Prostate gland (tissue), 2 donors: ENCODE results near the gene PASK. TPM values are rescaled to one million over a fixed set of nuclear protein-coding genes. Genes with fewer than 3 reads are reported as not detected.

Source experiments
- DNase-seq: peaks from one replicate; pipeline ENCODE4 v3.0.0-alpha.2; 2019; ENCODE audit warnings: low spot score
- H3K27ac ChIP-seq, 2 donors: fragments of 200-600 bp; sonication (generic); 2 replicates each; pipeline ENCODE4 v1.5.1; 2017 to 2019
- H3K27me3 ChIP-seq: fragments of 200-600 bp; sonication (generic); replicated peaks from 2 replicates; pipeline ENCODE4 v1.5.1; 2019; ENCODE audit not compliant: insufficient read depth
- H3K36me3 ChIP-seq, 2 donors: fragments of 200-600 bp; sonication (generic); 1 replicate in 1 of 2; 2 replicates in 1 of 2; pipeline versions ENCODE4 v1.5.1 to v1.8.1; 2017 to 2019
- H3K4me1 ChIP-seq: fragments of 200-600 bp; sonication (generic); replicated peaks from 2 replicates; pipeline ENCODE4 v1.5.1; 2019
- H3K4me3 ChIP-seq, 2 donors: fragments of 200-600 bp; sonication (generic); 2 replicates each; pipeline ENCODE4 v1.5.1; 2017 to 2019
- H3K9me3 ChIP-seq: fragments of 200-600 bp; sonication (generic); 2 replicates; pipeline ENCODE4 v1.5.1; 2017
- POLR2A ChIP-seq: fragments of 450-650 bp; IDR thresholded peaks from one replicate; pipeline ENCODE4 v1.6.1; 2016; ENCODE audit warnings: antibody characterized with exemption, mild to moderate bottlenecking
- POLR2AphosphoS5 ChIP-seq: sonication (generic); formaldehyde crosslinking; IDR thresholded peaks from one replicate; pipeline ENCODE4 v1.6.1; 2017; ENCODE audit warnings: antibody characterized with exemption
- WGBS: methylation state at CpG from one replicate; pipeline ENCODE4 v1.1.5; 2018; 5-methylcytosine and 5-hydroxymethylcytosine counted together
- intact Hi-C: fragments of 100-400 bp; cut with DNase I; formaldehyde crosslinking; loops from one replicate; pipeline ENCODE4 v1.14.2; 2022
- total RNA-seq, 2 donors: library from RNA; depleted of rRNA; stranded (reverse); fragments of >200 nt; gene quantifications; one replicate each; pipeline ENCODE4 v1.1.0, GENCODE V29; 2016
- TF ChIP-seq, protein P1 (sequence below), 4 experiments: fragments of 200-600 bp in 2 of 4; fragments of 450-650 bp in 2 of 4; sonication (generic) in 2 of 4; IDR thresholded peaks; 1 replicate in 3 of 4; 2 replicates in 1 of 4; pipeline ENCODE4 v1.5.1; 2016 to 2019; ENCODE audit warnings: antibody characterized with exemption in 4 of 4, mild to moderate bottlenecking in 2 of 4, moderate library complexity in 2 of 4

The PASK gene
- total RNA-seq, 2 donors from 2014 or later, result 49.2 to 200 TPM

DNA sequence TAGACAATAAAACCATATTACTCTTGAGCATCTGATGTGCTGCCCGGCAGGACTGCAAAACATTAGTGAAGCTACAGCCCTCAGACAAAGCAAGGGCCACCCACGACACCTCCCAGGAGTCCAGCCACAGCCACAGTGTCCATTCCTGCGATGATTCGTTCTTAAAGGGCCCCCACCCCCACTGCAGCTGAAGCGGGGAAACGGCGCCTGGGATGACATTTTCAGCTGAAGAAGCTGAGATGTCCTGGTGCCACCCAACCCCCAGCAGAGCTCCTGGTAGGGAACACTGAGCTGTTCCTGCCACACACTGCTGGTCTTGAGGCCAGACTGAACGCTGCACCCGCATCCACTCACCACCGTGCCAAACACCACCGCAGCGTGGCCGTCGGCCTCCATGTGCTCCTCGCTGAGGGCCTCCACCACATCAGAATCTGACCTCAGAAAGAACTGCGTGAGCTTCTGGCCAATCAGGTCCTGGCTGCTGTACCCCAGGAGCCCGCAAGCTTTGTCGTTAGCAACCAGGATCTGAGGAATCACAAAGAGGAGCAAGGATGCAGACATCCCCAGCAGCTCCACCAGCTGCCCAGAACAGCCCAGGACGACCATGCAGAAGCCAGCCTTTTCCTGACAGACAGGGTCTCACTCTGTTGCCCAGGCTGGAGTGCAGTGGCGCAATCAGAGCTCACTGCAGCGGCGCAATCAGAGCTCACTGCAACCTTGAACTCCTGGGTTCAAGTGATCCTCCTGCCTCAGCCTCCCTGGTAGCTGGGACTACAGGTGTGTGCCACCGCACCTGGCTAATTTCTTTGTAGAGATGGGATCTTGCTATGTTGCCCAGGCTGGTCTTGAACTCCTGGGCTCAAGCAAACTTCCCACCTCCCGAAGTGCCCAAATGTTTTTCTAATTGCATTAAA, 9.5 kb downstream of the PASK start:
- Histone ChIP-seq H3K4me3 (no peak overlapping the region), H3K27ac (no peak overlapping the region), H3K9me3 (no peaks in the 10 kb centered on the region), H3K27me3 (no peaks in the 10 kb centered on the region), H3K36me3 (peaks cover 0 to 4% of the 10 kb centered on the region in 2 donors), H3K4me1 (no peaks in the 10 kb centered on the region)
- no peak for DNase-seq
- TF ChIP-seq, protein P1, sequence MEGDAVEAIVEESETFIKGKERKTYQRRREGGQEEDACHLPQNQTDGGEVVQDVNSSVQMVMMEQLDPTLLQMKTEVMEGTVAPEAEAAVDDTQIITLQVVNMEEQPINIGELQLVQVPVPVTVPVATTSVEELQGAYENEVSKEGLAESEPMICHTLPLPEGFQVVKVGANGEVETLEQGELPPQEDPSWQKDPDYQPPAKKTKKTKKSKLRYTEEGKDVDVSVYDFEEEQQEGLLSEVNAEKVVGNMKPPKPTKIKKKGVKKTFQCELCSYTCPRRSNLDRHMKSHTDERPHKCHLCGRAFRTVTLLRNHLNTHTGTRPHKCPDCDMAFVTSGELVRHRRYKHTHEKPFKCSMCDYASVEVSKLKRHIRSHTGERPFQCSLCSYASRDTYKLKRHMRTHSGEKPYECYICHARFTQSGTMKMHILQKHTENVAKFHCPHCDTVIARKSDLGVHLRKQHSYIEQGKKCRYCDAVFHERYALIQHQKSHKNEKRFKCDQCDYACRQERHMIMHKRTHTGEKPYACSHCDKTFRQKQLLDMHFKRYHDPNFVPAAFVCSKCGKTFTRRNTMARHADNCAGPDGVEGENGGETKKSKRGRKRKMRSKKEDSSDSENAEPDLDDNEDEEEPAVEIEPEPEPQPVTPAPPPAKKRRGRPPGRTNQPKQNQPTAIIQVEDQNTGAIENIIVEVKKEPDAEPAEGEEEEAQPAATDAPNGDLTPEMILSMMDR (IDR thresholded peaks at IDR 0.05), result no peak
- intact Hi-C loops, result no loop called here
- WGBS, result 92% methylated on average over 24 of the region's 24 CpGs

DNA sequence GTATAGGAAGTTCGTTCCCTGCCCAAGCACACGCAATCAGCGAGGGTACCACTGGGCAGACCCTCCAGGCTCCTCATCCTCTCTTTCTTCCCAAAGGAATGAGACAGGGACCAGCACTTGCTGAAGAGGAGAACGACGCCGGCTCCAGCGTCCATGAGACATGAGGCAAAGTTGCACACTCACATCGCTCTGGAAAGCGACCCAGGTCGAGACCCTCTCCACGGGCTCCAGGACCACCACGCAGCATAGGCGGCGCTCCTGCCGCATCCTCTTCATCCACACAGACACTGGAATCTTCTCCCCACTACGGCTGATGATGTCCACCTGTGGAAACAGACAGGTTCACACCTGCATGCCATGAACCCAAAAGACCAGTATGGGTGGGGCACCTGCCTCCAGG, 10.8 kb downstream of the PASK start:
- TF ChIP-seq, protein P1 (IDR thresholded peaks at IDR 0.05), result no peak
- no peak for TF ChIP-seq POLR2AphosphoS5
- TF ChIP-seq POLR2A, result no peak
- no peak overlapping the region for H3K27ac ChIP-seq
- H3K4me1 ChIP-seq, result no peaks in the 10 kb centered on the region
- no peaks in the 10 kb centered on the region for H3K27me3 ChIP-seq
- no peak overlapping the region for H3K4me3 ChIP-seq
- no peaks in the 10 kb centered on the region for H3K9me3 ChIP-seq
- H3K36me3 ChIP-seq, result peaks cover 0 to 4% of the 10 kb centered on the region in 2 donors
- 91% methylated on average over 16 of the region's 16 CpGs for WGBS
- intact Hi-C loops, result no loop called here
- DNase-seq, result no peak

DNA sequence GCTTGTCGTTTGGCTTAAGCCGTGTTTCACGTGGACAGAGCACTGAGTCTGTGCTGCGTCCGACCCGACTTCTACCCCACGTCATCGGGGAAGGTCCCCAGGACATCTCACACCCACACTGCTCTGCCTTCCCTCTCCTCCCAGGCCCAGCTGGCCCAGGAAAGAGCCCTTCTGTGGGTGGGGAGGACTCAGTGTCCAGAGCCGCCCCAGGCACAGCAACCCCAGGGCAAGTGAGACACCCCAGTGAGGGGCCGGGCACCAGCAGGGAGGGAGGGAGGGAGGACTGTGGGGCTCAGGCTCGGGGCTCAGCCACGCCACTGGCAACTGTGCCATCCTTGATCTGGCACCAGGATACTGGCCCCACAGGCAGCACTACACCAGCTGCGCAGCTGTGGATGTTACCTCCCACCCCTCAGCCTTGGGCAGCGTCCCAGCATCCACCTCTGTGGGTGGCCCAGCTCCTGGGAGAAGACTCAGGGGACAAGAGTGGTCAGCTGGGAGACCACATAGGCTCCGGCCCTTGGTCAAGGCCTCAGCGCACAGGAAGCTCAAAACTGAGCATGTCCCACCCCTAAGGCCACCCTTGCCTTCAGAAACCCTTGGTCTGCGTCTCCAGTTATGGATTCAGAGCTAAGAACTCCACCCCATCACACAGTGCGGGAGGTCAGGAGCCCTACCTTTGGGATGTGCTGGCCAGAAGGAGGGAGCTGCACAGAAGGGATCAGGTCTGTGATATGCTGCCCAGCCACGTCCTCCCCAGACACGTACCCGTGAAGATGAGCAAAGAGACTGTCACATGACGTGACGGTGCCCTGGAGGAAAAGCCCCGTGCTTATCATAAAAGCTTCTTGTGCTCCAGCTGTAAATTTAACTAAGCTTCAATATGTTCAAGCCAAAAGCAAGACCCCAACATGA, 11.7 kb downstream of the PASK start:
- Histone ChIP-seq H3K36me3 (peaks cover 0 to 4% of the 10 kb centered on the region in 2 donors), H3K27ac (no peak overlapping the region), H3K4me1 (no peaks in the 10 kb centered on the region), H3K4me3 (no peak overlapping the region), H3K27me3 (no peaks in the 10 kb centered on the region), H3K9me3 (no peaks in the 10 kb centered on the region)
- DNase-seq, result no peak
- TF ChIP-seq POLR2AphosphoS5 (no peak), POLR2A (no peak)
- TF ChIP-seq, protein P1 (IDR thresholded peaks at IDR 0.05), result no peak
- 94% methylated on average over 24 of the region's 24 CpGs for WGBS
- intact Hi-C loops, result no loop called here

DNA sequence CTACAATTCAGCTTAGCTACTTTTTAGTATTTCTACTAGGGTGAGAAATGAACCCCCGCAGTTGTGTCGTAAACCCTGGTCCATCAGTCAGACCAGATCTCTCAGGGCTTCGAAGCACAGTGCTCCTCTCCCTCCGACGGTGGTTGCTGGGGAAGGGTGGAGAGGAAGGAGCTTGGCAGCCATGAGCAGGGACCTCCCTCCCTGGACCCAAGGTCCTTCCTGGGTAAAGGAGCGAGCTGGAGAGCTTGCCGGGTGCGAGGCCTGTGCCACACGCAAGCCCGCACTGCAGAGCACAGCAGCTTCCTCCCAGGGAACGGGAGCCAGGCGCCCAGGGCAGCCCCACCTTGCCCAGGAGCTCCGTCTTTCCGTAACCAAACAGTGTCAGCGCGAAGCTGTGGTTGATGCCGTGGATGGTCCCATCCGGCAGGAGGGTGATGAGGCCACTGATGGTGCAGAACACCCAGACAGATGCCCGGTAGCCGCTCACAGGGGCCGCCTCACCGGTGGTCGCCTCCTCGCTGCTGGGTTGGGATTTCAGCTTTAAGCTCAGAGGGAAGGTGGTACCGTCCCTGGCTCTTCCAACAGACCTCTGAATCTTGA, 12.5 kb downstream of the PASK start:
- no peaks in the 10 kb centered on the region for H3K4me1 ChIP-seq
- no peak for TF ChIP-seq POLR2AphosphoS5
- TF ChIP-seq POLR2A, result no peak
- TF ChIP-seq, protein P1 (IDR thresholded peaks at IDR 0.05), result no peak
- DNase-seq, result no peak
- no peaks in the 10 kb centered on the region for H3K27me3 ChIP-seq
- H3K4me3 ChIP-seq, result no peak overlapping the region
- H3K27ac ChIP-seq, result no peak overlapping the region
- peaks cover 0 to 4% of the 10 kb centered on the region in 2 donors for H3K36me3 ChIP-seq
- 94% methylated on average over 25 of the region's 25 CpGs for WGBS
- H3K9me3 ChIP-seq, result no peaks in the 10 kb centered on the region
- intact Hi-C loops, result no loop called here
